SK-N-MC (cell line): ENCODE results near the gene C17orf67.

Experiments used
- DNase-seq: peaks from one replicate; pipeline ENCODE4 v3.0.0-alpha.2; 2011; ENCODE audit warnings: low read depth, low spot score
- H3K27ac ChIP-seq: fragments of 200-600 bp; sonication (generic); 2 replicates; pipeline ENCODE4 v1.5.1; 2016; ENCODE audit warnings: mixed run types
- H3K36me3 ChIP-seq: fragments of 200-600 bp; sonication (generic); 2 replicates; pipeline ENCODE4 v1.6.1; 2017; ENCODE audit warnings: antibody characterized with exemption, low read length, mixed read lengths; ENCODE audit not compliant: insufficient read depth
- H3K4me3 ChIP-seq: fragments of 200-600 bp; sonication (generic); 2 replicates; pipeline ENCODE4 v1.5.1; 2016
- H3K9ac ChIP-seq: fragments of 200-600 bp; sonication (generic); 2 replicates; pipeline ENCODE4 v1.8.0; 2017; ENCODE audit warnings: mixed run types, mixed read lengths; ENCODE audit not compliant: insufficient read length
- H3K9me3 ChIP-seq: fragments of 200-600 bp; sonication (generic); 2 replicates; pipeline ENCODE4 v1.6.1; 2017; ENCODE audit warnings: low read depth, mild to moderate bottlenecking, antibody characterized with exemption, low read length, moderate library complexity, mixed read lengths
- EZH2 ChIP-seq: fragments of 200-600 bp; sonication (generic); IDR thresholded peaks from one replicate; pipeline ENCODE4 v1.6.1; 2017; ENCODE audit warnings: antibody characterized with exemption
- FOXP2 ChIP-seq: optimal IDR thresholded peaks from 2 replicates; pipeline ENCODE3; 2011; ENCODE audit warnings: mild to moderate bottlenecking, moderate library complexity; ENCODE audit not compliant: insufficient read depth; ENCODE audit errors: extremely low read length, control extremely low read depth
- POLR2AphosphoS5 ChIP-seq: IDR thresholded peaks from 2 replicates; pipeline ENCODE4 v1.6.1; 2012; ENCODE audit warnings: mild to moderate bottlenecking, low read depth, low read length, borderline replicate concordance

The C17orf67 gene

GRCh38 chr17:56752263-56752836 lies 81.4 kb downstream of the C17orf67 start:
- Histone ChIP-seq H3K9ac (no peak overlapping the region), H3K4me3 (no peak overlapping the region), H3K36me3 (no peaks in the 10 kb centered on the region), H3K27ac (no peak overlapping the region), H3K9me3 (no peaks in the 10 kb centered on the region)
- DNase-seq: no peak
- TF ChIP-seq FOXP2 (no peak), POLR2AphosphoS5 (no peak), EZH2 (no peak)

- no peak overlapping the region for H3K4me3 ChIP-seq
- no peak overlapping the region for H3K27ac ChIP-seq
- no peaks in the 10 kb centered on the region for H3K9me3 ChIP-seq
- no peaks in the 10 kb centered on the region for H3K36me3 ChIP-seq
- TF ChIP-seq POLR2AphosphoS5 (no peak), EZH2 (no peak), FOXP2 (no peak)
- no peak overlapping the region for H3K9ac ChIP-seq
- DNase-seq: no peak
Measured at GRCh38 chr17:56751145-56751738, 82.5 kb downstream of the C17orf67 start.

DNA sequence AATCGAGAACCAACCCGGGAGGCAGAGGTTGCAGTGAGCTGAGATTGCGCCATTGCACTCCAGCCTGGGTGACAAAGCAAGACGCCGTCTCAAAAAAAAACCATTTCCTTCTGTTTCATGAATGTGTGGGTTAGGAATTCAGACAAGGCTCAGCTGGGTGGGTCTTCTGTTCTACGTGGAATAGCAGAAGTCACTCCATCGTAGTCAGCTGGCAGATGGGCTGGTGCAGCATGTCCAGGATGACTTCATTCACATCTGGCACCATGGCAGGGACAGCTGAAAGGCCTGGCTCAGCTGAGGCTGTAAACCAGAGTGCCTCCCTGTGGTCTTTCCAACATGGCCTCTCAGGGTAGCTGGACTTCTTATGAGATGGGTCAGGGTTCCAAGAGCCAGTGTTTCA lies 89.0 kb downstream of the C17orf67 start:
- H3K36me3 ChIP-seq: no peaks in the 10 kb centered on the region
- no peak overlapping the region for H3K4me3 ChIP-seq
- H3K9me3 ChIP-seq: no peaks in the 10 kb centered on the region
- no peak overlapping the region for H3K9ac ChIP-seq
- TF ChIP-seq POLR2AphosphoS5: no peak
- TF ChIP-seq FOXP2: no peak
- no peak for TF ChIP-seq EZH2
- H3K27ac ChIP-seq: no peak overlapping the region
- no peak for DNase-seq

DNA sequence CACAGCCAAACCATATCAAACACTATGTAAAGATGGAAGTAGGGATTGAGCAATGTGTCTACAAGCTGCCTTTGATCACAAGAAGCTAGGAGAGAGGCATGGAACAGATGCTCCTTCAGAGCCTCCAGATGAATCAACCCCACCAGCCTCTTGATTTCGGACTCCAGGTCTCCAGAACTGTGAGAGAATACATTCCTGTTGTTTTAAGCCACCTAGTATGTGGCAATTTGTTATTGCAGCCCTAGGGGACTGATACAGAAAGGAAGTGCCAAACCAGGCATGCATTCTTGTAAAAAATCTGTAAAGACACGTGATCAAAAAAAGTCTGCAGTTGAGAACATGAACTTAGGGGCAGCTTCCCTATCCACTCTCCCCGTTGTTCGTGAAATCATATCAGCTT lies 91.1 kb downstream of the C17orf67 start:
- TF ChIP-seq EZH2 (no peak), FOXP2 (no peak), POLR2AphosphoS5 (no peak)
- H3K4me3 ChIP-seq: no peak overlapping the region
- no peak overlapping the region for H3K9ac ChIP-seq
- H3K27ac ChIP-seq: no peak overlapping the region
- H3K9me3 ChIP-seq: no peaks in the 10 kb centered on the region
- DNase-seq: no peak
- H3K36me3 ChIP-seq: no peaks in the 10 kb centered on the region
